NT2/D1 (cell line): ENCODE data around the gene SLC7A6.

Experiments used
- DNase-seq: peaks from one replicate; pipeline ENCODE4 v3.0.0-alpha.2; 2011; ENCODE audit warnings: low read depth, low spot score
- H3K27me3 ChIP-seq: 2 replicates; pipeline ENCODE4 v1.6.0; 2011; ENCODE audit warnings: mild to moderate bottlenecking; ENCODE audit not compliant: insufficient read length, insufficient read depth
- H3K36me3 ChIP-seq: 2 replicates; pipeline ENCODE4 v1.6.1; 2011; ENCODE audit warnings: mild to moderate bottlenecking, low read length, mixed read lengths; ENCODE audit not compliant: insufficient read depth, insufficient read length
- H3K4me1 ChIP-seq: 2 replicates; pipeline ENCODE4 v1.5.1; 2011; ENCODE audit not compliant: insufficient read depth, insufficient read length
- H3K4me3 ChIP-seq: 2 replicates; pipeline ENCODE4 v1.5.1; 2011; ENCODE audit warnings: low read depth; ENCODE audit not compliant: insufficient read length
- H3K9ac ChIP-seq: 2 replicates; pipeline ENCODE4 v1.6.0; 2011; ENCODE audit warnings: low read depth; ENCODE audit not compliant: insufficient read length
- H3K9me3 ChIP-seq: 2 replicates; pipeline ENCODE4 v1.5.1; 2011; ENCODE audit warnings: mild to moderate bottlenecking, low read length; ENCODE audit not compliant: insufficient read depth
- SUZ12 ChIP-seq: IDR thresholded peaks from 2 replicates; pipeline ENCODE4 v1.6.1; 2011; ENCODE audit not compliant: insufficient read length, insufficient read depth; ENCODE audit errors: extremely low read depth
- YY1 ChIP-seq: IDR thresholded peaks from 2 replicates; pipeline ENCODE4 v1.6.1; 2011; ENCODE audit not compliant: insufficient read length, insufficient read depth
- ZNF274 ChIP-seq: IDR thresholded peaks from 2 replicates; pipeline ENCODE4 v1.6.1; 2011; ENCODE audit warnings: mild to moderate bottlenecking, low read depth, low read length

Gene SLC7A6

DNA sequence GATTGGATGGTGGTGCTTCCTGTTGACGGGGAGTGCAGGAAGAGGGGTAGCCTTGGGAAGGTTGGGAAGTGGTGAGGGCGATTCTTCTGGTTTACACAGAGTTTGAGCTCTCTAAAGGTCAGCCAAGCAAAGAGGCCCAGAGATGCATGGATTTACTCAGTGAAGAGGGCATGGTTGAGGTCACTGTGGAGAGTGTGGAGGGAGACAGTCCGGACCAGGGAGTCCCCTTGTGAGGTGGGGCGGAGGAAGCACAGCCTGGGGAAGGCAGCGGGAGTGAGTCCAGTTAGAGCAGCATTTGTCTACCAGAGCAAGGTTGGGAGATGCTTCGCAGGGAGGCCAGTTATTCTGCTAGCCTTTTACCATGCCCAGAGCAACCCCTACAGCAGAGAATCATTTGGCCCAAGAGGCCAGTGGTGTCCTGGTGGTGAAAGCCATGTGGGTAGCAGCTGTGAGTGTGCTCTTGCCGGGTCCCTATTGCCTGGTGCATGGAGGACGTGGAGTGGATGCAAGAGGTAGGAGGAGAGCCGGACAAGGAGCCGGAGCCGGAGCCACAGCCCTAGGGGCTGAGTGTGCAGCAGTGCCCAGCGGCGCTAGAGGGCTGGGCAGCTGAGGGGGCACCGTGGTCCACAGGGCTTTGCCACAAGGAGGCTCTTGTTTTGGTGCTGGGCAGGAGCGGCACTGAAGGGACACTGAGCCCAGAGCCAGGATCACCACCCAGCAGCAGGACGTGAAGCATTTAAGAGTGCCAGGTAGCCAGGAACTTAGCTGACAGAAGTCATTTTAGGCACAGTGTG lies 74.2 kb downstream of the SLC7A6 start:
- TF ChIP-seq YY1 (no peak), SUZ12 (no peak)
- H3K27me3 ChIP-seq = no peaks in the 10 kb centered on the region
- H3K36me3 ChIP-seq = peaks cover 85% of the 10 kb centered on the region
- no peaks in the 10 kb centered on the region for H3K9me3 ChIP-seq
- H3K4me3 ChIP-seq = no peak overlapping the region
- DNase-seq = no peak
- H3K4me1 ChIP-seq = peaks cover 5% of the 10 kb centered on the region
- no peak overlapping the region for H3K9ac ChIP-seq

DNA sequence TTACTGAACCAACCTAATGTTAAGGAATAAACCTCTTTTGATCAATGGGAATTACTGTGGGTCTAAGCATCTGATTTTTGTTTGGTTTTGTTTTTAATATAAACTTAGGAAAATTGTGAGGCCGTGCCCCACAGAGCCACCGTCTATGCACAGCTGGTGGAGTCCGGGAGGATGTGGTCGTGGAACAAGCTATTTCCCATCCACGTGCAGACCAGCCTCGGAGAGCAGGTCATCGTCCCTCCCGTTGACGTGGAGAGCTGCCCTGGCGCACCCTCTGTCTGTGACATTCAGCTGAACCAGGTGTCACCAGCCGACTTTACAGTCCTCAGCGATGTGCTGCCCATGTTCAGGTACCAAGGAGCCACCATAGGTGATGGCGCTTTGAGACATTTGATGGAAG lies 74.9 kb downstream of the SLC7A6 start:
- H3K9me3 ChIP-seq = no peaks in the 10 kb centered on the region
- H3K4me3 ChIP-seq = no peak overlapping the region
- H3K36me3 ChIP-seq = peaks cover 85% of the 10 kb centered on the region
- H3K27me3 ChIP-seq = no peaks in the 10 kb centered on the region
- H3K4me1 ChIP-seq = peaks cover 5% of the 10 kb centered on the region
- TF ChIP-seq YY1 = no peak
- no peak for TF ChIP-seq SUZ12
- no peak for TF ChIP-seq ZNF274
- DNase-seq = no peak
- no peak overlapping the region for H3K9ac ChIP-seq

DNA sequence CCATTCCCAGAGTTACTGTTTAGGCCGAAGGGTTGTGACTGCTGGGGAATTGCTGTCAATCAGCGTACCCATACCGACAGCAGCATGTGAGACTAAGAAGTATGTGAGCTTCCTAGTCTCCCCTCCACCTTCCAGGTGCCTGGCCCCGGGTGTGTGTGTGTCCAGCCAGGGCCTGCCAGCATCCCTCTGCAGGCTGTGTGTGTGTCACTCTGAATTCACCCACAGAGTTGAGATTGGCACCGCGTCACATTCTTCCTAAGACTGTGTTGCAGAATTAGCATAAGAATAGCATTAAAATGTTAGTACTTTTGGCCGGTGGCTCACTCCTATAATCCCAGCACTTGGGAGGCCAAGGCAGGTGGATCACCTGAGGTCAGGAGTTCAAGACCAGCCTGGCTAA lies 78.3 kb downstream of the SLC7A6 start:
- TF ChIP-seq YY1 (no peak), SUZ12 (no peak), ZNF274 (no peak)
- H3K4me1 ChIP-seq = peaks cover 9% of the 10 kb centered on the region
- no peak for DNase-seq
- H3K9me3 ChIP-seq = no peaks in the 10 kb centered on the region
- H3K36me3 ChIP-seq = peaks cover 88% of the 10 kb centered on the region
- no peaks in the 10 kb centered on the region for H3K27me3 ChIP-seq
- no peak overlapping the region for H3K9ac ChIP-seq
- no peak overlapping the region for H3K4me3 ChIP-seq

DNA sequence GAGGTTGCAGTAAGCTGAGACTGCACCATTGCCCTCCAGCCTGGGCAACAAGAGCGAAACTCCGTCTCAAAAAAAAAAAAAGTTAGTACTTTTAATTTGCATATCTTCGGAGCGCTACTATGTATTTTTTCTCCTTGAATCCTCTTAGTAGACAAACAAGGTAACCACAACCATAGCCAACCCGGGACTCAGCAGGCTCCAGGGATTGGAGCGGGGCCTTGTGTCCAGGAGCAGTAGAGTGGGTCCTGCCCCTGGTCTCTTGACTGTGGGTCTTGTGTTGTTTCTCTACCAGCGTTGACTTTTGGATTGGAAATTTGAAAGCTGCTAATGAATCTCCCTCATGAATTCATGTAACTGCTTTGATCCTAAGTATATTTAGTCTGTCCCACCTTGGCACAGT lies 78.8 kb downstream of the SLC7A6 start:
- Histone ChIP-seq H3K27me3 (no peaks in the 10 kb centered on the region), H3K9me3 (no peaks in the 10 kb centered on the region), H3K9ac (no peak overlapping the region), H3K4me1 (peaks cover 9% of the 10 kb centered on the region), H3K36me3 (peaks cover 88% of the 10 kb centered on the region), H3K4me3 (no peak overlapping the region)
- no peak for DNase-seq
- no peak for TF ChIP-seq ZNF274
- no peak for TF ChIP-seq YY1
- TF ChIP-seq SUZ12 = no peak

DNA sequence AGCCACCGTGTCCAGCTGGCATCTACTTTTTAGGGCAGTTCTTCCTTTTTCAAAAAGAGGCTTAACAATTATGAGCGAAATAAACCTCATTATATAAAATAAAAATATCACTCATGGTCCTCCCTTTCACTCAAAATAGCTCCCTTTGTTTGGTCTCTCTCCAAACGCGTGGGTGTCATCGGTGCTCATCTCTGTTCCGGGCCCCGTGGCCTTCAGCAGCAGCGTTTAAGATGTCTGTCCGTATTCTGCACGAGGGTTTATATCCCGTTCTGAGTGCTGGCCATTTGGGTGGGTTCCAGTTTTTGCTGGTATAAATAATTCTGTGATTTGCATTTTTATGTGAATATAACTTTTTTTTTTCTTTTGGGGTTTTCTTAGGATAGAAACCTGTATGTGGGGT lies 79.9 kb downstream of the SLC7A6 start:
- TF ChIP-seq ZNF274 (no peak), YY1 (no peak), SUZ12 (no peak)
- Histone ChIP-seq H3K4me1 (peaks cover 9% of the 10 kb centered on the region), H3K4me3 (no peak overlapping the region), H3K9me3 (no peaks in the 10 kb centered on the region), H3K27me3 (no peaks in the 10 kb centered on the region), H3K9ac (no peak overlapping the region), H3K36me3 (peaks cover 87% of the 10 kb centered on the region)
- DNase-seq = no peak

DNA sequence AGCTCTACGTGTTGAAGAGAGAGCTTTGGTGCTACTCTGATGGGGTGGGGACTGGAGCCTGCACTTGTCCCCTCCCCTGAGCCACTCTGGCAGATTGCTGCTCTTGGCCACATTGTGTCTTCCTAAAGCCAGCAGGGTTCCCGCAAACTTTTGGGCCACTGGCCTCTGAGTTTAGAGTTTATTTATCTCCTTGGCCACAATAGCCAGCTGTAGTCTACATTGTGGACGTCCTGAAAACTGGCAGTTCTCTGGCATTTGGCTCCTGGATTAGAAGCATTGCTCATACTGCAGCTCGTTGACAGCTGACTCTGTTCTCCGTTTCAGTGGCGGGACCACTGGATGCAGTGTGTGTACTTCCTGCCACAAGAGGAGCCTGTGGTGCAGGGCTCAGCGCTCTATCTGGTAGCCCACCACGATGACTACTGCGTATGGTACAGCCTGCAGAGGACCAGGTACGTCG lies 81.1 kb downstream of the SLC7A6 start:
- peaks cover 87% of the 10 kb centered on the region for H3K36me3 ChIP-seq
- DNase-seq = no peak
- H3K4me1 ChIP-seq = peaks cover 9% of the 10 kb centered on the region
- H3K9me3 ChIP-seq = no peaks in the 10 kb centered on the region
- no peak overlapping the region for H3K9ac ChIP-seq
- no peaks in the 10 kb centered on the region for H3K27me3 ChIP-seq
- TF ChIP-seq ZNF274 (no peak), YY1 (no peak)
- H3K4me3 ChIP-seq = no peak overlapping the region

DNA sequence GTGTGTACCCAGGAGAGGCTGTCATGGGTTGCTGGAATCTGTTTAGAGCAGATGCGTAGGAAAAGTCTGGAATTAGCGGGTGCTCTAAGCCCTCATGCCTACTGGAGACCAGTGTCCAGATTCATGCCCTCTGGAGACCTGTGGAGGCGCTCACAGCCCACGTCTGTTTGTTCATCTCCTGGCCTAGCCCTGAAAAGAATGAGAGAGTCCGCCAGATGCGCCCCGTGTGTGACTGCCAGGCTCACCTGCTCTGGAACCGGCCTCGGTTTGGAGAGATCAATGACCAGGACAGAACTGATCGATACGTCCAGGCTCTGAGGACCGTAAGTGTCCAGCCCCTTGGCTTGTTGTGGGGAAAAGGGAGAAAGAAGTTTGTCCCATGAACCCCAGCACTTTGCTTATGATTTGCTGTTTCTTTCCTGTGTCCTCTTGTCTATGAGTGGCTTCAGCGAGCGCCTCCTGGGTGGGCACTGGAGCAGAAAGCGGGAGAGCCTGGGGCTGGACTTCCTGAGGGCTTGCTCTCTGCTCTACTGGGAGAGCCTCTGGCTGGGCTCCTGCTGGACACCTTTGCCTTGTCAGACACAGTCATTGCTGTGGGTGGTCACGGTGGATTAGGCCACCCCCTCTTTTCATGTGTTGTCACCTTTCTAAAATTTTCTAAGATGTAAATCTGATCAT lies 81.8 kb downstream of the SLC7A6 start:
- Histone ChIP-seq H3K36me3 (peaks cover 87% of the 10 kb centered on the region), H3K9me3 (no peaks in the 10 kb centered on the region), H3K4me3 (no peak overlapping the region), H3K4me1 (peaks cover 9% of the 10 kb centered on the region), H3K27me3 (no peaks in the 10 kb centered on the region), H3K9ac (no peak overlapping the region)
- no peak for DNase-seq
- TF ChIP-seq ZNF274 = no peak
- TF ChIP-seq SUZ12 = no peak
- no peak for TF ChIP-seq YY1
